SH-SY5Y (cell line): Measurements from ENCODE around the gene RWDD4.

Experiments
- GATA2 ChIP-seq: IDR thresholded peaks from 2 replicates; pipeline ENCODE4 v1.6.1; 2011; ENCODE audit warnings: mild to moderate bottlenecking, low read depth, low read length
- GATA3 ChIP-seq: IDR thresholded peaks from 2 replicates; pipeline ENCODE4 v1.6.1; 2011; ENCODE audit warnings: low read depth, mild to moderate bottlenecking, low read length, moderate library complexity

- TF ChIP-seq GATA2 (no peak), GATA3 (no peak)
Measured at GRCh38 chr4:183658362-183659028, 490 bp downstream of the RWDD4 start.
